Fibroblast of lung (primary cell): ENCODE data around the gene KREMEN2.

Source experiments
- CTCF ChIP-seq, 2 donors: IDR thresholded peaks in 1 of 2; conservative IDR thresholded peaks in 1 of 2; 1 replicate in 1 of 2; 2 replicates in 1 of 2; pipeline ENCODE4 v1.5.1; 2011 to 2012; ENCODE audit warnings: low read length in 2 of 2, control low read depth in 1 of 2, inconsistent platforms in 1 of 2, low read depth in 1 of 2, mild to moderate bottlenecking in 1 of 2
- EZH2 ChIP-seq: IDR thresholded peaks from 2 replicates; pipeline ENCODE4 v1.5.1; 2012; ENCODE audit warnings: low read length, control low read depth, mild to moderate bottlenecking; ENCODE audit errors: missing control alignments

GRCh38 chr16:2955438-2955778 is 8.7 kb upstream of the KREMEN2 start:
- TF ChIP-seq CTCF (conservative IDR thresholded peaks at IDR 0.05 in 1 of 2, IDR thresholded peaks at IDR 0.05 in 1 of 2; ENCODE audit: low read depth in 1 of 2, low read length in 2 of 2) (no peak), EZH2 (no peak)
